Thyroid gland (tissue), 4 donors: Measurements from ENCODE around the gene PODXL. TPM values are rescaled to one million over a fixed set of nuclear protein-coding genes. Genes with fewer than 3 reads are reported as not detected.

Source experiments
- DNase-seq, 2 donors: peaks; one replicate each; pipeline ENCODE4 v3.0.0-alpha.2; 2019
- H3K27ac ChIP-seq, 3 donors: fragments of 200-600 bp; sonication (generic); 1 replicate in 2 of 3; 2 replicates in 1 of 3; pipeline ENCODE4 v1.5.1; 2016 to 2019; ENCODE audit warnings: mild to moderate bottlenecking in 1 of 3, moderate library complexity in 1 of 3
- H3K27me3 ChIP-seq: fragments of 200-600 bp; sonication (generic); one replicate; pipeline ENCODE4 v1.5.1; 2019
- H3K36me3 ChIP-seq, 2 donors: fragments of 200-600 bp; sonication (generic); one replicate each; pipeline ENCODE4 v1.5.1; 2016 to 2019
- H3K4me1 ChIP-seq, 2 donors: fragments of 200-600 bp; sonication (generic); one replicate each; pipeline ENCODE4 v1.5.1; 2017 to 2019
- H3K4me3 ChIP-seq, 3 donors: fragments of 200-600 bp; sonication (generic); replicated peaks in 1 of 3; 1 replicate in 2 of 3; 2 replicates in 1 of 3; pipeline ENCODE4 v1.5.1; 2016; ENCODE audit warnings: mild to moderate bottlenecking in 1 of 3
- H3K9me3 ChIP-seq: fragments of 200-600 bp; sonication (generic); one replicate; pipeline ENCODE4 v1.5.1; 2017
- CTCF ChIP-seq, 6 experiments: fragments of 200-600 bp in 3 of 6; fragments of 450-650 bp in 3 of 6; sonication (generic) in 3 of 6; IDR thresholded peaks; one replicate each; pipeline ENCODE4 v1.5.1; 2016 to 2019; ENCODE audit warnings: antibody characterized with exemption in 6 of 6, mild to moderate bottlenecking in 2 of 6, inconsistent platforms in 1 of 6, moderate library complexity in 1 of 6
- POLR2A ChIP-seq, 2 donors: fragments of 450-650 bp; IDR thresholded peaks; one replicate each; pipeline ENCODE4 v1.6.1; 2017; ENCODE audit warnings: antibody characterized with exemption in 2 of 2, mild to moderate bottlenecking in 2 of 2, moderate library complexity in 1 of 2
- WGBS, 2 donors: methylation state at CpG; one replicate each; pipeline ENCODE4 v1.1.5; 2017; 5-methylcytosine and 5-hydroxymethylcytosine counted together
- intact Hi-C: fragments of 100-400 bp; cut with DNase I; formaldehyde crosslinking; loops from one replicate; pipeline ENCODE4 v1.15.1; 2023
- total RNA-seq, 4 donors: library from RNA; depleted of rRNA; stranded (reverse); fragments of >200 nt; gene quantifications; one replicate each; pipeline ENCODE4 v1.2.3, GENCODE V29; 2016

The PODXL gene
- total RNA-seq, 4 donors from 2014 or later: 47.7 to 125 (median 56.3) TPM

- WGBS, 2 donors: 58 to 73% methylated on average over 4 of the region's 4 CpGs
- Histone ChIP-seq H3K27ac (peak overlapping the region in 2 of 3 donors; percentile 36 to 37), H3K4me1 (peaks cover 19 to 24% of the 10 kb centered on the region in 2 donors), H3K36me3 (no peaks in the 10 kb centered on the region), H3K9me3 (no peaks in the 10 kb centered on the region), H3K27me3 (no peaks in the 10 kb centered on the region), H3K4me3 (peak overlapping the region in 1 of 3 donors; percentile 57)
- no peak for DNase-seq
- TF ChIP-seq CTCF (IDR thresholded peaks at IDR 0.05) (no peak), POLR2A (IDR thresholded peaks at IDR 0.05) (no peak)
- intact Hi-C loops: no loop called here
Measured at GRCh38 chr7:131553931-131554330, 2.5 kb downstream of the PODXL start.

GRCh38 chr7:131552053-131552452 is 4.4 kb downstream of the PODXL start:
- Histone ChIP-seq H3K36me3 (no peaks in the 10 kb centered on the region), H3K4me1 (peaks cover 10 to 13% of the 10 kb centered on the region in 2 donors), H3K4me3 (no peak overlapping the region), H3K9me3 (no peaks in the 10 kb centered on the region), H3K27ac (peak overlapping the region in 1 of 3 donors; percentile 36), H3K27me3 (no peaks in the 10 kb centered on the region)
- WGBS, 2 donors: 78 to 80% methylated on average over 6 of the region's 6 CpGs
- TF ChIP-seq CTCF (IDR thresholded peaks at IDR 0.05): no peak
- no peak for DNase-seq
- intact Hi-C loops: no loop called here

GRCh38 chr7:131550846-131551245 is 5.6 kb downstream of the PODXL start:
- no peak for DNase-seq
- Histone ChIP-seq H3K36me3 (no peaks in the 10 kb centered on the region), H3K4me1 (peaks cover 5 to 13% of the 10 kb centered on the region in 2 donors), H3K9me3 (no peaks in the 10 kb centered on the region), H3K27me3 (no peaks in the 10 kb centered on the region), H3K4me3 (no peak overlapping the region), H3K27ac (no peak overlapping the region)
- 73 to 79% methylated on average over 5 of the region's 5 CpGs for WGBS, 2 donors
- TF ChIP-seq POLR2A (IDR thresholded peaks at IDR 0.05) (no peak), CTCF (IDR thresholded peaks at IDR 0.05) (no peak)
- intact Hi-C loops: no loop called here

GRCh38 chr7:131548371-131548770 is 8.1 kb downstream of the PODXL start:
- H3K9me3 ChIP-seq: no peaks in the 10 kb centered on the region
- peaks cover 0 to 13% of the 10 kb centered on the region in 2 donors for H3K4me1 ChIP-seq
- H3K4me3 ChIP-seq: no peak overlapping the region
- intact Hi-C loops: no loop called here
- no peak for DNase-seq
- no peak overlapping the region for H3K27ac ChIP-seq
- H3K36me3 ChIP-seq: no peaks in the 10 kb centered on the region
- H3K27me3 ChIP-seq: no peaks in the 10 kb centered on the region
- TF ChIP-seq POLR2A (IDR thresholded peaks at IDR 0.05) (no peak), CTCF (IDR thresholded peaks at IDR 0.05) (no peak)
- WGBS, 2 donors: 80 to 88% methylated on average over 2 of the region's 2 CpGs

GRCh38 chr7:131547589-131547988 is 8.8 kb downstream of the PODXL start:
- no peaks in the 10 kb centered on the region for H3K9me3 ChIP-seq
- intact Hi-C loops: no loop called here
- peaks cover 0 to 13% of the 10 kb centered on the region in 2 donors for H3K4me1 ChIP-seq
- no peak for DNase-seq
- TF ChIP-seq CTCF (IDR thresholded peaks at IDR 0.05) (no peak), POLR2A (IDR thresholded peaks at IDR 0.05) (no peak)
- no peak overlapping the region for H3K27ac ChIP-seq
- no peaks in the 10 kb centered on the region for H3K27me3 ChIP-seq
- no peak overlapping the region for H3K4me3 ChIP-seq
- no peaks in the 10 kb centered on the region for H3K36me3 ChIP-seq
- WGBS, 2 donors: 83 to 96% methylated on average over 8 of the region's 8 CpGs
